Breast epithelium (tissue), 4 donors: ENCODE results near the gene LINGO3. TPM values are rescaled to one million over a fixed set of nuclear protein-coding genes. Genes with fewer than 3 reads are reported as not detected.

Experiments used
- DNase-seq, 2 donors: peaks; one replicate each; pipeline ENCODE4 v3.0.0-alpha.2; 2019; ENCODE audit warnings: low spot score in 2 of 2
- H3K27ac ChIP-seq, 2 donors: fragments of 200-600 bp; sonication (generic) in 1 of 2; one replicate each; pipeline ENCODE4 v1.5.1; 2016 to 2019; ENCODE audit warnings: mild to moderate bottlenecking in 1 of 2
- H3K27me3 ChIP-seq, 2 donors: fragments of 200-600 bp; sonication (generic) in 1 of 2; one replicate each; pipeline versions ENCODE4 v1.5.1 to v1.6.0; 2017 to 2019; ENCODE audit warnings: control low read depth in 1 of 2, mild to moderate bottlenecking in 1 of 2
- H3K36me3 ChIP-seq: fragments of 200-600 bp; one replicate; pipeline ENCODE4 v1.5.1; 2019
- H3K4me1 ChIP-seq, 2 donors: fragments of 200-600 bp; sonication (generic); one replicate each; pipeline ENCODE4 v1.5.1; 2016 to 2019; ENCODE audit warnings: control low read depth in 1 of 2
- H3K4me3 ChIP-seq, 3 donors: fragments of 200-600 bp; sonication (generic); 1 replicate in 2 of 3; 2 replicates in 1 of 3; pipeline ENCODE4 v1.5.1; 2016 to 2019; ENCODE audit warnings: mild to moderate bottlenecking in 3 of 3, moderate library complexity in 2 of 3
- H3K9me3 ChIP-seq, 2 donors: fragments of 200-600 bp; sonication (generic) in 1 of 2; one replicate each; pipeline ENCODE4 v1.5.1; 2016 to 2019; ENCODE audit warnings: control low read depth in 1 of 2
- POLR2A ChIP-seq: fragments of 450-650 bp; IDR thresholded peaks from one replicate; pipeline ENCODE4 v1.6.1; 2016; ENCODE audit warnings: antibody characterized with exemption, mild to moderate bottlenecking, moderate library complexity
- POLR2AphosphoS5 ChIP-seq, 3 donors: sonication (generic); formaldehyde crosslinking; IDR thresholded peaks; one replicate each; pipeline ENCODE4 v1.6.1; 2017; ENCODE audit warnings: antibody characterized with exemption in 3 of 3
- intact Hi-C: fragments of 100-400 bp; cut with DNase I; formaldehyde crosslinking; loops from one replicate; pipeline ENCODE4 v1.15.1; 2023; ENCODE audit warnings: low total_unique reads
- total RNA-seq, 3 donors: library from RNA; depleted of rRNA; stranded (reverse); fragments of >200 nt; gene quantifications; one replicate each; pipeline ENCODE4 v1.1.0, GENCODE V29; 2016
- TF ChIP-seq, protein P1 (sequence below), 3 donors: fragments of 450-650 bp; IDR thresholded peaks; one replicate each; pipeline ENCODE4 v1.5.1; 2016 to 2017; ENCODE audit warnings: antibody characterized with exemption in 3 of 3, mild to moderate bottlenecking in 3 of 3, moderate library complexity in 3 of 3

LINGO3 gene
- under 1 TPM in 2 of 3 donors, not detected in 1; 0.16 to 0.33 TPM for total RNA-seq

DNA sequence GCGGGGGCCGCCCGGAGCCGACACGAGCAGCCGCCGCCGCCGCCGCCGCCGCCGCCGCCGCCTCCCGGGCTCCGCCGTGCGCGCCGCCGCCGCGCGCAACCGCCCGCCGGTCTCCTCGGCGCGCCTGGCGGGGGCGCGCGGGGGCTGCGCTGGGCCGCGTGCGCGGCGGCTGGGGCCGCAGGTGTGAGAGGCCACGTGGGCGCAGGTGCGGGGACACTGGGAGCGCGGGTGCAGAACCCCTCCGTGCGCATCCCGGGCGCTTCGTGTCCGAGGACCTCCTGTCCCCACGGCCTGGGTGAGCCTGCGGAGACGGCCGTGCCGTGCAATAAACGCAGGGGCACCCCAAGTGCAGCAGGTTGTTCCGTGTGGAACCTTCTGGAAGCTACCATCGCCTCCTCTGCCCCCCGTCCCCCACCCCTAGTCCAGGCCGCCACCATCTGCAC is at the start of gene LINGO3:
Gene LINGO3 (minus strand): TSS at position 41 of the 443 bp plus-strand sequence. CDS start 16,378 bp downstream, outside the sequence.
- TF ChIP-seq, protein P1, sequence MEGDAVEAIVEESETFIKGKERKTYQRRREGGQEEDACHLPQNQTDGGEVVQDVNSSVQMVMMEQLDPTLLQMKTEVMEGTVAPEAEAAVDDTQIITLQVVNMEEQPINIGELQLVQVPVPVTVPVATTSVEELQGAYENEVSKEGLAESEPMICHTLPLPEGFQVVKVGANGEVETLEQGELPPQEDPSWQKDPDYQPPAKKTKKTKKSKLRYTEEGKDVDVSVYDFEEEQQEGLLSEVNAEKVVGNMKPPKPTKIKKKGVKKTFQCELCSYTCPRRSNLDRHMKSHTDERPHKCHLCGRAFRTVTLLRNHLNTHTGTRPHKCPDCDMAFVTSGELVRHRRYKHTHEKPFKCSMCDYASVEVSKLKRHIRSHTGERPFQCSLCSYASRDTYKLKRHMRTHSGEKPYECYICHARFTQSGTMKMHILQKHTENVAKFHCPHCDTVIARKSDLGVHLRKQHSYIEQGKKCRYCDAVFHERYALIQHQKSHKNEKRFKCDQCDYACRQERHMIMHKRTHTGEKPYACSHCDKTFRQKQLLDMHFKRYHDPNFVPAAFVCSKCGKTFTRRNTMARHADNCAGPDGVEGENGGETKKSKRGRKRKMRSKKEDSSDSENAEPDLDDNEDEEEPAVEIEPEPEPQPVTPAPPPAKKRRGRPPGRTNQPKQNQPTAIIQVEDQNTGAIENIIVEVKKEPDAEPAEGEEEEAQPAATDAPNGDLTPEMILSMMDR (IDR thresholded peaks at IDR 0.05), result no peak
- TF ChIP-seq POLR2A, result no peak
- TF ChIP-seq POLR2AphosphoS5 (IDR thresholded peaks at IDR 0.05), result no peak
- no peaks in the 10 kb centered on the region for H3K9me3 ChIP-seq
- H3K4me3 ChIP-seq, result peak within 1 kb of the TSS in 2 of 3 donors; percentile 32 to 47
- DNase-seq, result no peak
- H3K27me3 ChIP-seq, result peaks cover 17 to 34% of the 10 kb centered on the region in 2 donors
- H3K4me1 ChIP-seq, result no peaks in the 10 kb centered on the region
- intact Hi-C loops, result no loop called here
- no peaks in the 10 kb centered on the region for H3K36me3 ChIP-seq
- H3K27ac ChIP-seq, result no peak within 1 kb of the TSS

- Histone ChIP-seq H3K4me1 (no peaks in the 10 kb centered on the region), H3K9me3 (no peaks in the 10 kb centered on the region), H3K27ac (no peak overlapping the region), H3K36me3 (no peaks in the 10 kb centered on the region), H3K4me3 (no peak overlapping the region), H3K27me3 (peaks cover 3 to 13% of the 10 kb centered on the region in 2 donors)
- TF ChIP-seq, protein P1 (IDR thresholded peaks at IDR 0.05), result no peak
- TF ChIP-seq POLR2A, result no peak
- TF ChIP-seq POLR2AphosphoS5 (IDR thresholded peaks at IDR 0.05), result no peak
- intact Hi-C loops, result no loop called here
- no peak for DNase-seq
Observed at GRCh38 chr19:2356036-2356646, 48.2 kb upstream of the LINGO3 start.

GRCh38 chr19:2355168-2356035 is 47.4 kb upstream of the LINGO3 start:
- DNase-seq, result no peak
- H3K4me1 ChIP-seq, result no peaks in the 10 kb centered on the region
- TF ChIP-seq POLR2AphosphoS5 (IDR thresholded peaks at IDR 0.05) (no peak), POLR2A (no peak)
- TF ChIP-seq, protein P1 (IDR thresholded peaks at IDR 0.05), result no peak
- H3K27me3 ChIP-seq, result peaks cover 3 to 8% of the 10 kb centered on the region in 2 donors
- H3K36me3 ChIP-seq, result no peaks in the 10 kb centered on the region
- intact Hi-C loops, result no loop called here
- H3K9me3 ChIP-seq, result no peaks in the 10 kb centered on the region
- no peak overlapping the region for H3K27ac ChIP-seq
- H3K4me3 ChIP-seq, result no peak overlapping the region

- DNase-seq, result no peak
Observed at GRCh38 chr19:2354670-2355069, 46.7 kb upstream of the LINGO3 start.

More at GRCh38 chr19:2354670-2355069, 46.7 kb upstream of the LINGO3 start:
- TF ChIP-seq, protein P1 (IDR thresholded peaks at IDR 0.05), result no peak
- no peak for TF ChIP-seq POLR2AphosphoS5 (IDR thresholded peaks at IDR 0.05)
- no peak for TF ChIP-seq POLR2A
- no peak overlapping the region for H3K27ac ChIP-seq
- H3K36me3 ChIP-seq, result no peaks in the 10 kb centered on the region
- peaks cover 0 to under 1% of the 10 kb centered on the region in 2 donors for H3K27me3 ChIP-seq
- intact Hi-C loops, result no loop called here
- no peaks in the 10 kb centered on the region for H3K9me3 ChIP-seq
- H3K4me1 ChIP-seq, result no peaks in the 10 kb centered on the region
- H3K4me3 ChIP-seq, result no peak overlapping the region
